HEK293T (cell line): Measurements from ENCODE around the gene MMP19.

Experiments
- CTCF ChIA-PET: fragments of 350-600 bp; formaldehyde crosslinking; extraction: SDS; loops from one replicate; lab custom pipeline; 2021; ENCODE audit warnings: antibody characterized with exemption, inconsistent platforms; lab: Yijun Ruan, JAX
- POLR2A ChIA-PET: fragments of 350-600 bp; formaldehyde crosslinking; extraction: SDS; loops from one replicate; lab custom pipeline; 2020; ENCODE audit warnings: antibody characterized with exemption, inconsistent platforms; lab: Yijun Ruan, JAX
- DNase-seq: peaks from one replicate; pipeline ENCODE4 v3.0.0; 2012; ENCODE audit warnings: mixed read lengths; ENCODE audit errors: extremely low spot score
- ARNT ChIP-seq: fragments of 450-650 bp; IDR thresholded peaks from 2 replicates; pipeline ENCODE4 v1.6.1; 2017; ENCODE audit warnings: mild to moderate bottlenecking
- BHLHE40 ChIP-seq: fragments of 450-650 bp; IDR thresholded peaks from 2 replicates; pipeline ENCODE4 v1.6.1; 2016; ENCODE audit warnings: mild to moderate bottlenecking, moderate library complexity, borderline replicate concordance
- CTBP1 ChIP-seq: fragments of 450-650 bp; IDR thresholded peaks from 2 replicates; pipeline ENCODE4 v1.6.1; 2016; ENCODE audit warnings: borderline replicate concordance
- ELF4 ChIP-seq: fragments of 450-650 bp; IDR thresholded peaks from 2 replicates; pipeline ENCODE4 v1.6.1; 2017; ENCODE audit warnings: antibody characterized with exemption
- FOXA1 ChIP-seq: fragments of 450-650 bp; IDR thresholded peaks from 2 replicates; pipeline ENCODE4 v1.6.1; 2016; ENCODE audit warnings: mild to moderate bottlenecking
- FOXK2 ChIP-seq: fragments of 450-650 bp; IDR thresholded peaks from 2 replicates; pipeline ENCODE4 v1.6.1; 2016; ENCODE audit warnings: mild to moderate bottlenecking
- FOXM1 ChIP-seq: fragments of 450-650 bp; IDR thresholded peaks from 2 replicates; pipeline ENCODE4 v1.6.1; 2017; ENCODE audit warnings: mild to moderate bottlenecking, borderline replicate concordance
- HDGF ChIP-seq: fragments of 450-650 bp; IDR thresholded peaks from 2 replicates; pipeline ENCODE4 v1.6.1; 2017; ENCODE audit warnings: antibody characterized with exemption, borderline replicate concordance
- L3MBTL2 ChIP-seq: fragments of 450-650 bp; conservative IDR thresholded peaks from 2 replicates; pipeline ENCODE4 v1.6.1; 2016; ENCODE audit warnings: mild to moderate bottlenecking
- LEF1 ChIP-seq: fragments of 450-650 bp; IDR thresholded peaks from 2 replicates; pipeline ENCODE4 v1.6.1; 2017; ENCODE audit warnings: mild to moderate bottlenecking, borderline replicate concordance
- NFRKB ChIP-seq: fragments of 450-650 bp; IDR thresholded peaks from 2 replicates; pipeline ENCODE4 v1.6.1; 2016; ENCODE audit warnings: mild to moderate bottlenecking, moderate library complexity
- SP1 ChIP-seq: fragments of 450-650 bp; IDR thresholded peaks from 2 replicates; pipeline ENCODE4 v1.6.1; 2017
- SUZ12 ChIP-seq: fragments of 450-650 bp; IDR thresholded peaks from 2 replicates; pipeline ENCODE4 v1.6.1; 2016; ENCODE audit warnings: mild to moderate bottlenecking
- TARDBP ChIP-seq: fragments of 450-650 bp; IDR thresholded peaks from 2 replicates; pipeline ENCODE4 v1.6.1; 2016
- ZNF384 ChIP-seq: fragments of 450-650 bp; IDR thresholded peaks from 2 replicates; pipeline ENCODE4 v1.6.1; 2016
- TF ChIP-seq, protein P1 (sequence below): fragments of 450-650 bp; IDR thresholded peaks from 2 replicates; pipeline ENCODE4 v1.6.1; 2016

Gene MMP19

DNA sequence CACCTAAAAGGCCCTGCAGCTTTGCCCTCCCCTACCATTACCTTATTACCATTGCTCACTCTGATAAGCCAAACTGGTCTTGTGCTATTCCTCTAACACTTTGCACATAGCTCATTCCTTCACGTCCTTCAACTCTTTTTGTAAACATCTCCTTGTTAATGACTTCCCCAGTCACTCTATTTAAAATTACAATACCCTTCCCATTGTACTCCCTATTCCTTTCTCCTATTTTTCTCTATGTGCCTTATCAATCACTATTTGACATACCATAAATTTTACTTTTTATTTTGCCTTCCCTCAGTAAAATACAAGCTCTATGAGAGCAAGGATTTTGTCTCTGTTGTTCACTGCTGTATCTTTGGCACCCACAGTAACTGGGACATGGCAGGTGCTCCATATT, 30.6 kb downstream of the MMP19 start:
- ChIA-PET CTCF (interaction anchor here (0.7 to 0.9 kb wide), 2 partner anchors 71 to 75 kb away, joined by 3 read pairs; no protein-coding TSS in a partner anchor), POLR2A (interaction anchor here (1.6 kb wide), 1 partner anchor 83 kb away, joined by 3 read pairs; the partner anchor contains the start of gene CD63)

GRCh38 chr12:55809274-55809673, 33.5 kb downstream of the MMP19 start:
- POLR2A ChIA-PET, result interaction anchor here (1.8 kb wide), 1 partner anchor 9 kb away, joined by 11 read pairs; the partner anchor contains the start of genes ORMDL2 and SARNP
- DNase-seq, result no peak
- CTCF ChIA-PET, result no interaction called here
- no peak for TF ChIP-seq ZNF384
- no peak for TF ChIP-seq SP1
- TF ChIP-seq FOXK2, result no peak
- no peak for TF ChIP-seq LEF1
- TF ChIP-seq SUZ12, result no peak
- TF ChIP-seq ARNT, result no peak
- TF ChIP-seq FOXA1, result no peak
- no peak for TF ChIP-seq BHLHE40
- TF ChIP-seq, protein P1, sequence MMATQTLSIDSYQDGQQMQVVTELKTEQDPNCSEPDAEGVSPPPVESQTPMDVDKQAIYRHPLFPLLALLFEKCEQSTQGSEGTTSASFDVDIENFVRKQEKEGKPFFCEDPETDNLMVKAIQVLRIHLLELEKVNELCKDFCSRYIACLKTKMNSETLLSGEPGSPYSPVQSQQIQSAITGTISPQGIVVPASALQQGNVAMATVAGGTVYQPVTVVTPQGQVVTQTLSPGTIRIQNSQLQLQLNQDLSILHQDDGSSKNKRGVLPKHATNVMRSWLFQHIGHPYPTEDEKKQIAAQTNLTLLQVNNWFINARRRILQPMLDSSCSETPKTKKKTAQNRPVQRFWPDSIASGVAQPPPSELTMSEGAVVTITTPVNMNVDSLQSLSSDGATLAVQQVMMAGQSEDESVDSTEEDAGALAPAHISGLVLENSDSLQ, result no peak
- no peak for TF ChIP-seq L3MBTL2
- no peak for TF ChIP-seq HDGF
- TF ChIP-seq CTBP1, result no peak
- TF ChIP-seq NFRKB, result no peak

More for the DNA sequence above, 30.6 kb downstream of the MMP19 start:
- no peak for DNase-seq
- TF ChIP-seq FOXM1 (no peak), TARDBP (no peak)
- TF ChIP-seq, protein P1, result no peak

- CTCF ChIA-PET, result no interaction called here
- DNase-seq, result no peak
- POLR2A ChIA-PET, result no interaction called here
- TF ChIP-seq FOXK2, result no peak
- no peak for TF ChIP-seq HDGF
Measured at GRCh38 chr12:55806982-55807381, 35.8 kb downstream of the MMP19 start.

GRCh38 chr12:55797550-55797949, 45.2 kb downstream of the MMP19 start:
- ChIA-PET POLR2A (no interaction called here), CTCF (interaction anchor here (0.6 to 4.3 kb wide), 4 partner anchors 9 to 59 kb away, joined by 3 to 32 read pairs (median 4); no protein-coding TSS in a partner anchor)
- no peak for TF ChIP-seq FOXA1
- TF ChIP-seq CTBP1, result no peak
- no peak for TF ChIP-seq SUZ12
- TF ChIP-seq LEF1, result no peak
- no peak for TF ChIP-seq TARDBP
- TF ChIP-seq ELF4, result no peak
- TF ChIP-seq L3MBTL2, result no peak
- no peak for TF ChIP-seq HDGF
- TF ChIP-seq FOXK2, result no peak
- no peak for DNase-seq

DNA sequence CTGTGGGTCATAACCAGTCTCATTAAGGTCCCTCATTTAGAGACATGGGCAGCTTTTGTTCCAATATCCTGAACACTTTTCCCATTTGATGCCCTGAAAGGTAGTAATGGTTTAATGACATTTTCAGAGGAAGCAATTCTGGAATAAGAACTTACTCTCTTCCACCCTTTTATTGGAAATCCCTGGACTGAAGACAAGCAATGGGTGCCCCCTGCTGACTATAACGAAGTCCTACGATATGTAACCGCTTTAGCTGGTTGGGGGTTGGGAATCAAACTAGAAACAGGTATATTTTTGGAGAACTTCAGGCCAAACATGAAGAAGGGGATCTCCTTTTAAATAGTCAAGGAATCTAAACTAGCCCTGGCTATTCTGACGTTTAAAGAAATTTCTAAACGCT, 45.7 kb downstream of the MMP19 start:
- CTCF ChIA-PET, result interaction anchor here (0.6 to 4.3 kb wide), 5 partner anchors 9 to 58 kb away, joined by 3 to 32 read pairs (median 5); partner anchors contain the start of genes ORMDL2 and SARNP
- DNase-seq, result peak; percentile 55
- POLR2A ChIA-PET, result no interaction called here
- TF ChIP-seq HDGF (no peak), L3MBTL2 (no peak), ELF4 (no peak), BHLHE40 (no peak), ZNF384 (no peak), ARNT (no peak), FOXK2 (no peak), FOXA1 (no peak), NFRKB (no peak)
- TF ChIP-seq, protein P1, result no peak

DNA sequence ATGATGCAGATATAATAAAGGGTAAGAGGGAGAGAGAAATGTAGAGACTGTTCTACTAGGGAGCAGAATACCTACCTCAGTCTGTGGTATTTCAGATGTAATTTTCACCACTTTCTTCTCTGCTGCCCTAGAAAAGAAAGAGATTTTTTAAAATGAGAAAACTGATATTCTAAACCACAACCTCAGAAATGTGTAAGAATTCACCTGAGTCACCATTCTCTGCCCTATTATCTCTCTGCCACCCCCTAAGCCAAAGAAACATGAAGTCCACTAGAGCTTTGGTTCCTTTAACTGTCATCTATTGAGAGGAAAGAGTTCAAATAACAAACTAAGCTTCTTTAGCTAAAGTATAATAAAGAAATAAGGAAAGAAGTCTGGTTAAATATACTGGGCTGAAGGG, 46.8 kb downstream of the MMP19 start:
- DNase-seq, result no peak
- TF ChIP-seq SUZ12, result no peak
- TF ChIP-seq FOXM1, result no peak
- no peak for TF ChIP-seq ARNT
- TF ChIP-seq SP1, result no peak
- TF ChIP-seq FOXK2, result no peak
- no peak for TF ChIP-seq TARDBP
- no peak for TF ChIP-seq LEF1
- TF ChIP-seq, protein P1, result no peak
- TF ChIP-seq CTBP1, result no peak
- TF ChIP-seq HDGF, result no peak
- TF ChIP-seq NFRKB, result no peak
- no peak for TF ChIP-seq FOXA1
- TF ChIP-seq BHLHE40, result no peak
- no peak for TF ChIP-seq ELF4
- TF ChIP-seq ZNF384, result no peak
- no peak for TF ChIP-seq L3MBTL2
- POLR2A ChIA-PET, result interaction anchor here (1.0 kb wide), 1 partner anchor 52 kb away, joined by 3 read pairs; no protein-coding TSS in a partner anchor
- CTCF ChIA-PET, result interaction anchor here (1.0 to 4.3 kb wide), 2 partner anchors 54 to 57 kb away, joined by 5 to 32 read pairs; no protein-coding TSS in a partner anchor
